Measurements from ENCODE around the gene DOCK10. TPM values are rescaled to one million over a fixed set of nuclear protein-coding genes. Genes with fewer than 3 reads are reported as not detected.
A peak's percentile ranks its signal among the peaks of the same experiment; 100 is the strongest.

The DOCK10 gene
- total and polyA plus RNA-seq, 10 of the 15 experiments (the other 5 are each of a cell fraction or from before 2014, with no cell fraction given), result 16.9 to 120 (median 85.5) TPM

- H3K27me3 ChIP-seq (replicated peaks in 1 of 2; ENCODE audit: control insufficient read depth in 2 of 2, insufficient read depth in 2 of 2, low read length in 1 of 2), result no peaks in the 10 kb centered on the region
- H3K36me3 ChIP-seq (ENCODE audit: control insufficient read depth in 2 of 2, insufficient read depth in 2 of 2, low read length in 1 of 2), result no peaks in the 10 kb centered on the region
- H3K4me2 ChIP-seq (ENCODE audit: control insufficient read depth, insufficient read depth), result no peak overlapping the region
- H3K27ac ChIP-seq (ENCODE audit: control insufficient read depth, insufficient read depth), result no peak overlapping the region
- ChIA-PET CTCF (interaction anchor here (0.8 to 2.6 kb wide), 4 partner anchors 8 to 47 kb away, joined by 3 to 10 read pairs (median 4); no protein-coding TSS in a partner anchor), SMC1A (ENCODE audit: uncharacterized antibody, unreplicated experiment) (interaction anchor here (0.6 to 23.4 kb wide), 8 partner anchors 9 to 71 kb away, joined by 3 to 443 read pairs (median 4); no protein-coding TSS in a partner anchor), RAD21 (ENCODE audit: unreplicated experiment) (interaction anchor here (1.0 to 1.9 kb wide), 7 partner anchors 11 to 434 kb away, joined by 3 to 14 read pairs (median 5); no protein-coding TSS in a partner anchor), POLR2A (interaction anchor here (0.5 to 1.1 kb wide), 3 partner anchors 18 to 29 kb away, joined by 3 read pairs; no protein-coding TSS in a partner anchor)
- ATAC-seq (peak; percentile 32), DNase-seq (ENCODE audit: low read depth, low spot score) (no peak), FAIRE-seq (no peak)
- no peak overlapping the region for H3K4me3 ChIP-seq
- no peaks in the 10 kb centered on the region for H4K20me1 ChIP-seq (ENCODE audit: control insufficient read depth, insufficient read depth)
- in situ Hi-C loops (cut with MboI), result no loop called here
- no peak overlapping the region for H2AFZ ChIP-seq (ENCODE audit: control insufficient read depth, low read depth, low read length)
- H3K4me1 ChIP-seq (ENCODE audit: control insufficient read depth, insufficient read depth, low read length), result peaks cover 76% of the 10 kb centered on the region
- intact Hi-C loops (cut with micrococcal nuclease; ENCODE audit: unreplicated experiment), result no loop called here
- peaks cover 55% of the 10 kb centered on the region for H3K79me2 ChIP-seq (ENCODE audit: control insufficient read depth, insufficient read depth, low read length)
- H3K9ac ChIP-seq (ENCODE audit: control insufficient read depth, insufficient read depth, low read length), result no peak overlapping the region
- H3K9me3 ChIP-seq (replicated peaks; ENCODE audit: control insufficient read depth, insufficient read depth, low read length), result no peaks in the 10 kb centered on the region
- BruUV-seq (replicated peaks), result no TSS peak
- TF ChIP-seq CHD1 (IDR thresholded peaks at IDR 0.05; ENCODE audit: low read depth, low read length) (no peak), FOXK2 (IDR thresholded peaks at IDR 0.05) (no peak), WRNIP1 (IDR thresholded peaks at IDR 0.05; ENCODE audit: borderline replicate concordance, low read depth, low read length) (no peak), SUZ12 (IDR thresholded peaks at IDR 0.05; ENCODE audit: unreplicated experiment) (no peak), SREBF2 (IDR thresholded peaks at IDR 0.05; ENCODE audit: low read length) (no peak), MXI1 (IDR thresholded peaks at IDR 0.05; ENCODE audit: low read depth, low read length) (no peak), NR2C2 (IDR thresholded peaks at IDR 0.05; ENCODE audit: borderline replicate concordance, control insufficient read depth, insufficient read length, low read depth) (no peak), IRF4 (IDR thresholded peaks at IDR 0.05; ENCODE audit: low read depth, low read length) (peak; percentile 58; the same call in 1 of the 2 replicates), CHD4 (IDR thresholded peaks at IDR 0.05) (no peak), USF1 (IDR thresholded peaks at IDR 0.05; ENCODE audit: borderline replicate concordance, extremely low read length, insufficient read depth, low read depth, low read length) (no peak), MEF2B (IDR thresholded peaks at IDR 0.05; ENCODE audit: partially characterized antibody, poor library complexity, severe bottlenecking) (no peak), ASH2L (IDR thresholded peaks at IDR 0.05; ENCODE audit: borderline replicate concordance, low read depth) (no peak), ZNF217 (IDR thresholded peaks at IDR 0.05) (peak; percentile 62; the same call in 1 of the 2 replicates), ZNF384 (IDR thresholded peaks at IDR 0.05; ENCODE audit: borderline replicate concordance, low read depth, low read length) (no peak), STAT1 (conservative IDR thresholded peaks at IDR 0.05) (no peak), FOS (IDR thresholded peaks at IDR 0.05; ENCODE audit: borderline replicate concordance, extremely low read depth, insufficient read length) (no peak), SIN3A (IDR thresholded peaks at IDR 0.05; ENCODE audit: low read depth, low read length) (no peak), RFX5 (IDR thresholded peaks at IDR 0.05; ENCODE audit: low read depth, low read length) (no peak), IKZF1 (conservative IDR thresholded peaks at IDR 0.05) (0 out of 2 replicates have a peak, but pooled peaks have one; percentile 32), PML (IDR thresholded peaks at IDR 0.05; ENCODE audit: low read length) (no peak), EP300 (IDR thresholded peaks at IDR 0.05; ENCODE audit: borderline replicate concordance in 1 of 2, control insufficient read depth in 1 of 2, low read depth in 2 of 2, low read length in 2 of 2) (peak in 1 of 2 experiments; percentile 62; a peak in 1 of 4 replicates), LARP7 (IDR thresholded peaks at IDR 0.05) (no peak), ZNF622 (IDR thresholded peaks at IDR 0.05) (no peak), RUNX3 (IDR thresholded peaks at IDR 0.05; ENCODE audit: low read length) (no peak)
Observed at GRCh38 chr2:224954980-224955379, 87.3 kb downstream of the DOCK10 start.
